Activated T-cell treated with anti-CD3 and anti-CD28 coated beads, Interleukin-2, amount 50 U/mL, for 72 hours (primary cell): ENCODE data around the gene DHRSX. TPM values are rescaled to one million over a fixed set of nuclear protein-coding genes. Genes with fewer than 3 reads are reported as not detected.

ENCODE experiments used
- ATAC-seq, 2 donors: fragments of 150-1000 bp; cut with Tn5 transposase; replicated peaks in 1 of 2; 2 replicates each; pipeline ENCODE4 v1.10.0; 2021; ENCODE audit warnings: moderate library complexity in 2 of 2, mild to moderate bottlenecking in 1 of 2
- DNase-seq, 2 donors: peaks; one replicate each; pipeline ENCODE4 v3.0.0; 2021 to 2022; ENCODE audit warnings: mixed read lengths in 1 of 2
- H3K27ac Mint-ChIP-seq: one replicate; pipeline ENCODE4 v1.8.0; 2022; ENCODE audit warnings: mild to moderate bottlenecking, moderate library complexity, mixed read lengths
- H3K27me3 Mint-ChIP-seq: one replicate; pipeline ENCODE4 v1.8.0; 2022; ENCODE audit warnings: low read depth, mixed read lengths
- H3K36me3 Mint-ChIP-seq, 2 donors: one replicate each; pipeline ENCODE4 v1.8.0; 2022; ENCODE audit warnings: mixed read lengths in 2 of 2, mild to moderate bottlenecking in 1 of 2; ENCODE audit not compliant: insufficient read depth in 2 of 2
- H3K4me1 Mint-ChIP-seq: one replicate; pipeline ENCODE4 v1.8.0; 2022; ENCODE audit warnings: low read depth, mixed read lengths
- H3K4me3 Mint-ChIP-seq, 2 donors: one replicate each; pipeline ENCODE4 v1.8.0; 2022; ENCODE audit warnings: mild to moderate bottlenecking in 2 of 2, mixed read lengths in 2 of 2, moderate library complexity in 2 of 2
- H3K9me3 Mint-ChIP-seq, 2 donors: one replicate each; pipeline ENCODE4 v1.8.0; 2022; ENCODE audit warnings: mixed read lengths in 2 of 2
- total RNA-seq, 2 donors: library from RNA; stranded (reverse); gene quantifications; one replicate each; pipeline ENCODE4 v1.2.3, GENCODE V29; 2022

Gene DHRSX
- total RNA-seq, 2 donors from 2014 or later: 24.0 to 26.0 TPM

DNA sequence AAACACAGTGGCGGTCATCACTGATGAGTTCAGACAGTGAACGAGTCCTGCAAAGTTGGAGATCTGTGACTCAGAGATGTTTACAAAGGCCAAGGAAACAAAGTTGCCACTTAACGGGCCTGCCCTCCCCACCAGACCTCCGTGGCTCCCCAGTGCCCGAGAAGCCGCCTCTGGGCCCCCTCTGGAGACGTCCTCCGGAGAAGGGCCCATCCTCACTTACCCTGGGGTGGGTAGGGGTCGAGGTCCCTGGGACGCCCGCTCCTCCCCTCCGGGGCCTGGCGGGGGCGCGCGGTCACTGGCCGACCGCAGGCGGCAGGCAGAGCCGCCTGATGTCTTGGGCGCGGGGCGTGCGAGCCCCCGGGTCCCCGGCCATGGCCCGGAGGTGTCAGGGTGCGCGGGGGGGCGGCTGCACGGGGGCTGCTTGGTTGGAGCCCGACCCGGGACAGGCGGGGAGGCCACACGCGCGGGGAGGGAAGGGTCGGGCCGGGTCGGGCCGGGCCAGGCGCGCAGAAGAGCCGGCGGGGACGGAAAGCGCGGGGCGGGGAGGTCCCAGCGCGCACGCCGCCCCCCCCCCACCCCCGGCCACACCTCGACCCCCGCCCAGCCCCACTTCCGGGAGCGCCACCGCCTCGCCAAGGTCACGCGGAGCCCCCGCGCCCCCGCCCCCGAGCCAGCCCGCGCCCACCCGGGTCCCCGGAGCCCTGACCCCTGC is 529 bp downstream of the DHRSX start:
- Mint-ChIP-seq H3K36me3 (no peaks in the 10 kb centered on the region), H3K4me3 (peak overlapping the region; percentile 85 to 87), H3K27ac (peak overlapping the region; percentile 85), H3K4me1 (peaks cover 23% of the 10 kb centered on the region), H3K27me3 (no peaks in the 10 kb centered on the region), H3K9me3 (no peaks in the 10 kb centered on the region)
- DNase-seq (peak; percentile 27 to 44), ATAC-seq (peak; percentile 53 to 58)

- no peak for DNase-seq
- H3K27me3 Mint-ChIP-seq: no peaks in the 10 kb centered on the region
- H3K36me3 Mint-ChIP-seq: no peaks in the 10 kb centered on the region
- no peak for ATAC-seq
- H3K27ac Mint-ChIP-seq: peak overlapping the region; percentile 93
- peak overlapping the region; percentile 85 to 87 for H3K4me3 Mint-ChIP-seq
- H3K9me3 Mint-ChIP-seq: no peaks in the 10 kb centered on the region
- H3K4me1 Mint-ChIP-seq: peaks cover 23% of the 10 kb centered on the region
Measured at GRCh38 chrX:2499507-2499906, 1.3 kb downstream of the DHRSX start.

DNA sequence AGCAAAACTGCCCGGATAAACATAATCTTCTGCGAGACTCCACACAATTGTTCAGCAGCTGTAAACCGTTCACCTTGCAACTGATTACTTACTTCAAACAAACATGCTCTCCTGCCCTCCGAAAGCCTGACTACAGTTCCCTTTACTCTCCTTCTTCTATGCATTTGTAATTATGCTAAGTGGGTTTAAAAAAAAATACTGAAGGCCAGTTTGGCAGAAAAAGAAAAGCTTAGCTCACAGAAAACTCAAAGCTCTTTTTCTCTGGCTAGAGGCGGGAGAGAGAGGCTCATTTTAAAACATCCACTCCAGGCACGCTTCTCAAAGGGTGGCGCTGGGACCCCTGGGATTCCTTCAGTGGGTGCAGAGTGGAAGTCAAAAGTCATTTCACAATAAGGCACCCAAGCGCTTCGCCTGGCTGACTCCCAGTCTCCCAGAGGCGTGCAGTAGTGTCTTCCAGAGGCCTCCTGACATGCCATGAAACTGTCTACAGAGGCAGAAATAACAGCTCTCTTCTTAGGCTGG is 1.9 kb downstream of the DHRSX start:
- ATAC-seq: no peak
- peak overlapping the region; percentile 93 for H3K27ac Mint-ChIP-seq
- H3K4me3 Mint-ChIP-seq: peak overlapping the region; percentile 85 to 87
- no peaks in the 10 kb centered on the region for H3K27me3 Mint-ChIP-seq
- H3K9me3 Mint-ChIP-seq: no peaks in the 10 kb centered on the region
- peaks cover 23% of the 10 kb centered on the region for H3K4me1 Mint-ChIP-seq
- DNase-seq: no peak
- no peaks in the 10 kb centered on the region for H3K36me3 Mint-ChIP-seq

GRCh38 chrX:2497961-2498780 is 2.6 kb downstream of the DHRSX start:
- Mint-ChIP-seq H3K4me1 (peaks cover 23% of the 10 kb centered on the region), H3K9me3 (no peaks in the 10 kb centered on the region), H3K27me3 (no peaks in the 10 kb centered on the region), H3K27ac (peak overlapping the region; percentile 25), H3K4me3 (peak overlapping the region in 1 of 2 donors; percentile 85), H3K36me3 (no peaks in the 10 kb centered on the region)
- ATAC-seq: no peak
- no peak for DNase-seq

DNA sequence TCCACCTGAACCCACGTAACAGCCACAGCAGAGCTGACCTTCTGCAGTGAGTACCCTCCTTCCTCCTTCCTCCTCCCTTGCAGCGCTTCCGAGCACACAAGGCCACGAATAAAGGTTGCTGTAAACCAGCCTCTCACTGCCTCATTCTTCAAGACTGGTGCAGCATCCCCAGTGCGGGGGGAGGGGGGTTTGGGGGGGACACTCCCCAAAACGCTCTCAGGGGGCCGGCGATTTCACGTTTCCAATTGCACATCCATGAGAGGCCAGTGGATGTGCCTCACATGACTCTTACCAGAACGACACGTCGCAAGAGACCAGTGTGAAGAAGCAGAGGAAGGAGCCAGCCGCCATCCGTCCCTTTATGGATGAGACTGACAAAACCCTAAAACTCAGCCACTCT is 5.2 kb downstream of the DHRSX start:
- peaks cover 0 to 4% of the 10 kb centered on the region in 2 donors for H3K36me3 Mint-ChIP-seq
- no peak overlapping the region for H3K4me3 Mint-ChIP-seq
- no peak overlapping the region for H3K27ac Mint-ChIP-seq
- H3K9me3 Mint-ChIP-seq: no peaks in the 10 kb centered on the region
- DNase-seq (no peak), ATAC-seq (no peak)
- H3K4me1 Mint-ChIP-seq: peaks cover 23% of the 10 kb centered on the region
- H3K27me3 Mint-ChIP-seq: no peaks in the 10 kb centered on the region

DNA sequence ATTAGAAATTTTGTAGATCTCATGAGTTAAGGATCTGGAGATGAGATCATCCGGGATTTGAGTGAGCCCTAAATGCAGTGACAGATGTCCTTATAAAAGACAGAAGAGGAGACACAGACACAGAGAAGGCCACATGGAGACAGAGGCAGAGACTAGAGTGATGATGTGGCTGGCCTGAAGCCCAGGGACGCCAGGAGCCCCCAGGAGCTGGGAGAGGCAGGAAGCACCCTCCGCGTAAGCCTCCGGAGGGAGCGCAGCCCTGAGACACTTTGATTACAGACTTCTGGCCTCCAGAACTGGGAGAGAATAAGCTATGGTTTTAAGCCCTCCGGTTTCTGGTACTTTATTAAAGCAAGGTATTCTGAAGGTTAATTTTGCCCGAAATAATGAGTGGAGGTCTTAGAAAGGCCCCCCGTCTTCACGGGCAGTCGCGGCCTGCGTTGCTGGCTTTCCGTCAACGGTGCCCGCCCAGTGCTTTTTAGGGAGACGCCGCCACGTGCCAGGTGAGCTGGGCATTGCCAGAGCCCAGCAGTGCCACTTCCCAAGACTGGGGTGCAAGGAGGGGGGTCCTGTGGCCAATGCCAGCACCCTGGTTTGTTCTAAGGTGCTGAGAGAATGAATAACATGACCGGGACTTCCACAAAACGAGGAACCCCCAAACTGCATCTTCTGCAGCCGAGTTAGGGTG is 8.1 kb downstream of the DHRSX start:
- H3K36me3 Mint-ChIP-seq: peaks cover 2 to 7% of the 10 kb centered on the region in 2 donors
- H3K27me3 Mint-ChIP-seq: no peaks in the 10 kb centered on the region
- H3K27ac Mint-ChIP-seq: no peak overlapping the region
- no peaks in the 10 kb centered on the region for H3K9me3 Mint-ChIP-seq
- H3K4me3 Mint-ChIP-seq: no peak overlapping the region
- ATAC-seq (no peak), DNase-seq (no peak)
- peaks cover 4% of the 10 kb centered on the region for H3K4me1 Mint-ChIP-seq

GRCh38 chrX:2490634-2491033 is 10.1 kb downstream of the DHRSX start:
- Mint-ChIP-seq H3K4me1 (no peaks in the 10 kb centered on the region), H3K4me3 (no peak overlapping the region), H3K9me3 (no peaks in the 10 kb centered on the region), H3K36me3 (peaks cover 2 to 8% of the 10 kb centered on the region in 2 donors), H3K27ac (no peak overlapping the region), H3K27me3 (no peaks in the 10 kb centered on the region)
- ATAC-seq (no peak), DNase-seq (no peak)

- Mint-ChIP-seq H3K27me3 (no peaks in the 10 kb centered on the region), H3K4me1 (no peaks in the 10 kb centered on the region), H3K27ac (no peak overlapping the region), H3K4me3 (no peak overlapping the region), H3K9me3 (no peaks in the 10 kb centered on the region), H3K36me3 (peaks cover 2 to 8% of the 10 kb centered on the region in 2 donors)
- ATAC-seq: no peak
- no peak for DNase-seq
Measured at GRCh38 chrX:2489446-2490445, 11.0 kb downstream of the DHRSX start.

- Mint-ChIP-seq H3K9me3 (no peaks in the 10 kb centered on the region), H3K4me1 (no peaks in the 10 kb centered on the region), H3K36me3 (peaks cover 2 to 10% of the 10 kb centered on the region in 2 donors), H3K4me3 (no peak overlapping the region), H3K27ac (no peak overlapping the region), H3K27me3 (no peaks in the 10 kb centered on the region)
- ATAC-seq: no peak
- no peak for DNase-seq
Measured at GRCh38 chrX:2488621-2489285, 12.0 kb downstream of the DHRSX start.

DNA sequence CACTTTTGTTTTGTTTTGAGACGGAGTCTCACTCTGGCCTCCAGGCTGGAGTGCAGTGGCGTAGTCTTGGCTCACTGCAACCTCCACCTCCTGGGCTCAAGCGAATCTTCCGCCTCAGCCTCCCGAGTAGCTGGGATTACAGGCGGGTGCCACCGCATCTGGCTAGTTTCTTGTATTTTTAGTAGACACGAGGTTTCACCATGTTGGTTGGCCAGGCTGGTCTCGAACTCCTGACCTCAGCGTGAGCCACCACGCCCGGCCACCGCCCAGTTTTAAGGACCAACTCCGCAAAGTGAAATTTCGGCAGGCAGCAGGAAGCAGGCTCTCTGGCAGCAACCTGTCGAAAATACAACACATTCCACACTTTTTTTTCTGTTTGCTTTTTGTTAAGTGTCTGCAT is 13.4 kb downstream of the DHRSX start:
- H3K36me3 Mint-ChIP-seq: peaks cover 2 to 10% of the 10 kb centered on the region in 2 donors
- no peak for DNase-seq
- ATAC-seq: no peak
- H3K4me1 Mint-ChIP-seq: no peaks in the 10 kb centered on the region
- no peaks in the 10 kb centered on the region for H3K27me3 Mint-ChIP-seq
- no peak overlapping the region for H3K4me3 Mint-ChIP-seq
- no peaks in the 10 kb centered on the region for H3K9me3 Mint-ChIP-seq
- no peak overlapping the region for H3K27ac Mint-ChIP-seq

DNA sequence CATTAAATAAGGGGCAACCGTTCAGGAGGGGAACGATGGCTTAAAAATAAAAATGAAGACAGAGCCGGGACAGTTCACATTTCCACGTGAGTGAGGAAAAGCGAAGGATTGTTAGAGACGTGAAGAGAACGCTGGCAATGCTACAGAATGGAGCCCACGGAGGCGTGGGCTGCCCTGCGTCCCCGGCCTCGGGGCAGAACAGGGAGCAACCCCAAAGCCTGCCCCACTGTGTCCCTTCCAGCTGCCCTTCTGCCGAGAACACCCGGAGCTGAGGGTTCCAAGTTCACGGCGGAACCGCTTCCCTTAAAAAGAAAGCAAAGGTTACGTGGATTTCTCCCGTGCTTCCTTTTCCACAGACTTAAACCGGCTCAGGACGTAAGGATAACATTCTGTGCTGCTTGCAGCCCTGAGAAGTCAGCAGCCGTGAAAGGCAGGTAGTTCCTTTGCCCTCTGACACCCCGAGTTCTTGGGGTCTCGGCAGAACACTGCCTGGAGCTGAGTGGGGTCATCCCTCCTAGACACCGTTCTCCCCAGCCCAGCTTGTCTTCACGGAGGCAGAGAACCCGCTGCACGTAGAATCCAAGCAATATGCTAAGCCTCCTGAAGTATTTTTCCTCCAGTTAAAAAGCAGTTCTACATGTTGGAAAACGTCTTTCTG is 14.2 kb downstream of the DHRSX start:
- DNase-seq (no peak), ATAC-seq (no peak)
- no peaks in the 10 kb centered on the region for H3K27me3 Mint-ChIP-seq
- no peak overlapping the region for H3K27ac Mint-ChIP-seq
- no peak overlapping the region for H3K4me3 Mint-ChIP-seq
- no peaks in the 10 kb centered on the region for H3K4me1 Mint-ChIP-seq
- peaks cover 2 to 10% of the 10 kb centered on the region in 2 donors for H3K36me3 Mint-ChIP-seq
- no peaks in the 10 kb centered on the region for H3K9me3 Mint-ChIP-seq
